ENCODE data around the gene PPM1H.

GRCh38 chr12:62778187-62778586 is 156.8 kb downstream of the PPM1H start:
- TF ChIP-seq CTCF (IDR thresholded peaks at IDR 0.05), result no peak
- TF ChIP-seq REST (IDR thresholded peaks at IDR 0.05; ENCODE audit: low read depth, low read length), result no peak
- no peak for TF ChIP-seq EP300 (IDR thresholded peaks at IDR 0.05; ENCODE audit: borderline replicate concordance in 1 of 2, low read depth in 1 of 2, low read length in 1 of 2)
- TF ChIP-seq MXI1 (IDR thresholded peaks at IDR 0.05; ENCODE audit: low read depth, low read length), result no peak
- TF ChIP-seq SMC3 (IDR thresholded peaks at IDR 0.05; ENCODE audit: low read depth, low read length), result no peak
- no peak for TF ChIP-seq POLR2AphosphoS5 (IDR thresholded peaks at IDR 0.05; ENCODE audit: low read depth, low read length)
- no peak for TF ChIP-seq ZBTB33 (IDR thresholded peaks at IDR 0.05; ENCODE audit: borderline replicate concordance, low read depth)
- TF ChIP-seq CHD2 (IDR thresholded peaks at IDR 0.05; ENCODE audit: low read length, partially characterized antibody), result no peak
- TF ChIP-seq MAX (IDR thresholded peaks at IDR 0.05; ENCODE audit: low read depth), result no peak
- TF ChIP-seq FOSL2 (IDR thresholded peaks at IDR 0.05; ENCODE audit: borderline replicate concordance, low read depth), result no peak
- TF ChIP-seq SIN3A (IDR thresholded peaks at IDR 0.05; ENCODE audit: borderline replicate concordance, low read depth, low read length), result no peak
